Neural cell (in vitro differentiated cells): ENCODE measurements around the gene LRRC26. TPM values are rescaled to one million over a fixed set of nuclear protein-coding genes. Genes with fewer than 3 reads are reported as not detected.

Source experiments
- H2AFZ ChIP-seq: fragments of 200-600, 300-800 bp; sonication (generic), shearing (Covaris generic); 2 replicates; pipeline ENCODE4 v1.6.0; 2014; ENCODE audit warnings: low read depth, mild to moderate bottlenecking, antibody characterized with exemption, low read length, moderate library complexity
- H3F3A ChIP-seq: fragments of 200-600 bp; shearing (Covaris generic); 2 replicates; pipeline ENCODE4 v1.6.1; 2016; ENCODE audit warnings: mild to moderate bottlenecking, moderate library complexity, mixed read lengths, antibody characterized with exemption, low read length; ENCODE audit not compliant: insufficient read depth, poor library complexity, severe bottlenecking
- H3K27ac ChIP-seq: fragments of 200-600, 300-800 bp; sonication (generic), shearing (Covaris generic); 2 replicates; pipeline ENCODE4 v1.5.1; 2014; ENCODE audit warnings: mild to moderate bottlenecking, low read length, moderate library complexity
- H3K27me3 ChIP-seq: fragments of 300-800, 200-600 bp; sonication (generic), shearing (Covaris generic); 2 replicates; pipeline ENCODE4 v1.6.0; 2014; ENCODE audit warnings: mild to moderate bottlenecking, low read depth, low read length, moderate library complexity; ENCODE audit not compliant: insufficient read depth
- H3K36me3 ChIP-seq: fragments of 300-800, 200-600 bp; sonication (generic), shearing (Covaris generic); 2 replicates; pipeline ENCODE4 v1.5.1; 2014; ENCODE audit warnings: mild to moderate bottlenecking, antibody characterized with exemption, low read length, moderate library complexity; ENCODE audit not compliant: insufficient read depth
- H3K4me2 ChIP-seq: fragments of 300-800, 200-600 bp; sonication (generic), shearing (Covaris generic); 2 replicates; pipeline ENCODE4 v1.6.0; 2014; ENCODE audit warnings: mild to moderate bottlenecking, low read length
- H3K4me3 ChIP-seq: fragments of 300-800, 200-600 bp; sonication (generic), shearing (Covaris generic); 2 replicates; pipeline ENCODE4 v1.5.1; 2014; ENCODE audit warnings: mild to moderate bottlenecking, low read length, moderate library complexity
- H3K79me2 ChIP-seq: fragments of 200-600 bp; shearing (Covaris generic); replicated peaks from 2 replicates; pipeline ENCODE4 v1.6.0; 2014; ENCODE audit warnings: mild to moderate bottlenecking, low read length, moderate library complexity; ENCODE audit not compliant: insufficient read depth
- H3K9ac ChIP-seq: fragments of 300-800, 200-600 bp; sonication (generic), shearing (Covaris generic); 2 replicates; pipeline ENCODE4 v1.6.1; 2016; ENCODE audit warnings: mild to moderate bottlenecking, low read length, mixed read lengths
- H3K9me2 ChIP-seq: fragments of 200-600 bp; shearing (Covaris generic); 2 replicates; pipeline ENCODE4 v1.6.1; 2016; ENCODE audit warnings: mild to moderate bottlenecking, low read length, mixed read lengths; ENCODE audit not compliant: insufficient read depth
- H3K9me3 ChIP-seq: fragments of 200-600, 300-800 bp; sonication (generic), shearing (Covaris generic); 2 replicates; pipeline ENCODE4 v1.6.1; 2016; ENCODE audit warnings: mild to moderate bottlenecking, mixed run types, low read length, moderate library complexity, mixed read lengths
- H4K20me1 ChIP-seq: fragments of 200-600 bp; shearing (Covaris generic); 2 replicates; pipeline ENCODE4 v1.6.1; 2016; ENCODE audit warnings: mild to moderate bottlenecking, mixed run types; ENCODE audit not compliant: insufficient read depth
- CTCF ChIP-seq: fragments of 450-650 bp; IDR thresholded peaks from 2 replicates; pipeline ENCODE4 v1.5.1; 2014; ENCODE audit warnings: antibody characterized with exemption, mild to moderate bottlenecking, moderate library complexity; ENCODE audit not compliant: poor library complexity, severe bottlenecking
- EP300 ChIP-seq: fragments of 450-650 bp; conservative IDR thresholded peaks from 2 replicates; pipeline ENCODE4 v1.6.1; 2014; ENCODE audit warnings: antibody characterized with exemption, mild to moderate bottlenecking, moderate library complexity; ENCODE audit not compliant: poor library complexity, severe bottlenecking
- EZH2 ChIP-seq: fragments of 200-600, 300-800 bp; shearing (Covaris generic), sonication (generic); IDR thresholded peaks from 2 replicates; pipeline ENCODE4 v1.6.1; 2014; ENCODE audit warnings: antibody characterized with exemption, low read length, borderline replicate concordance, mild to moderate bottlenecking; ENCODE audit not compliant: insufficient read depth, poor library complexity, severe bottlenecking
- MXI1 ChIP-seq: fragments of 450-650 bp; conservative IDR thresholded peaks from 2 replicates; pipeline ENCODE4 v1.6.1; 2014; ENCODE audit warnings: antibody characterized with exemption, mild to moderate bottlenecking; ENCODE audit not compliant: poor library complexity, severe bottlenecking
- POLR2AphosphoS5 ChIP-seq: IDR thresholded peaks from 2 replicates; pipeline ENCODE4 v1.6.1; 2012
- RAD21 ChIP-seq: fragments of 450-650 bp; conservative IDR thresholded peaks from 2 replicates; pipeline ENCODE4 v1.6.1; 2014; ENCODE audit warnings: antibody characterized with exemption, mild to moderate bottlenecking, moderate library complexity
- REST ChIP-seq: IDR thresholded peaks from 2 replicates; pipeline ENCODE4 v1.6.1; 2012; ENCODE audit warnings: borderline replicate concordance
- SMC3 ChIP-seq: fragments of 450-650 bp; conservative IDR thresholded peaks from 2 replicates; pipeline ENCODE4 v1.6.1; 2014; ENCODE audit warnings: antibody characterized with exemption, mild to moderate bottlenecking, moderate library complexity; ENCODE audit not compliant: poor library complexity
- TAF1 ChIP-seq: IDR thresholded peaks from 2 replicates; pipeline ENCODE4 v1.6.1; 2012; ENCODE audit warnings: low read depth
- polyA minus RNA-seq: library from RNA; depleted of rRNA, polyadenylated mRNA; stranded (reverse); fragments of >200 nt; gene quantifications from 2 replicates; pipeline ENCODE4 v1.2.3, GENCODE V29; 2014
- polyA plus RNA-seq: library from polyadenylated mRNA; depleted of rRNA; stranded (reverse); fragments of >200 nt; gene quantifications from 2 replicates; pipeline ENCODE4 v1.2.3, GENCODE V29; 2014

LRRC26 gene
- polyA plus RNA-seq (2.2 and 3.2 TPM in 2 replicates), polyA minus RNA-seq (3.7 and 3.9 TPM in 2 replicates)

GRCh38 chr9:137169896-137170358 is at the start of gene LRRC26:
Gene LRRC26 (minus strand): TSS chr9:137170051. CDS start chr9:137169943, 108 bp downstream.
- no peaks in the 10 kb centered on the region for H3K79me2 ChIP-seq
- no peaks in the 10 kb centered on the region for H3K36me3 ChIP-seq
- H3K9me3 ChIP-seq, result no peaks in the 10 kb centered on the region
- peaks cover 34% of the 10 kb centered on the region for H3K27me3 ChIP-seq
- TF ChIP-seq EZH2 (no peak), MXI1 (no peak), CTCF (no peak), EP300 (no peak), SMC3 (no peak), TAF1 (no peak), RAD21 (no peak), POLR2AphosphoS5 (no peak), REST (no peak)
- peak within 1 kb of the TSS; percentile 6 for H3K4me2 ChIP-seq
- H3K4me3 ChIP-seq, result peak within 1 kb of the TSS; percentile 78
- peak within 1 kb of the TSS; percentile 71 for H3K27ac ChIP-seq
- peak within 1 kb of the TSS; percentile 32 for H2AFZ ChIP-seq
- peak within 1 kb of the TSS; percentile 82 for H3K9ac ChIP-seq
- H3K9me2 ChIP-seq, result no peaks in the 10 kb centered on the region
- no peaks in the 10 kb centered on the region for H3F3A ChIP-seq
- H4K20me1 ChIP-seq, result no peaks in the 10 kb centered on the region

GRCh38 chr9:137218754-137219271 is 49.0 kb upstream of the LRRC26 start:
- no peaks in the 10 kb centered on the region for H3K27me3 ChIP-seq
- H3K9me3 ChIP-seq, result no peaks in the 10 kb centered on the region
- no peak overlapping the region for H3K4me3 ChIP-seq
- H4K20me1 ChIP-seq, result no peaks in the 10 kb centered on the region
- TF ChIP-seq POLR2AphosphoS5 (no peak), CTCF (no peak), EZH2 (no peak), REST (no peak), EP300 (no peak), TAF1 (no peak), RAD21 (no peak), MXI1 (no peak), SMC3 (no peak)
- no peaks in the 10 kb centered on the region for H3K36me3 ChIP-seq
- no peak overlapping the region for H3K9ac ChIP-seq
- H3K9me2 ChIP-seq, result no peaks in the 10 kb centered on the region
- H2AFZ ChIP-seq, result no peak overlapping the region
- no peak overlapping the region for H3K4me2 ChIP-seq
- no peak overlapping the region for H3K27ac ChIP-seq
- H3K79me2 ChIP-seq, result no peaks in the 10 kb centered on the region
- no peaks in the 10 kb centered on the region for H3F3A ChIP-seq
